GM19438 (cell line): ENCODE results near the gene GPR132.
"Not testable (repeated sequence)": the region's sequence is repeated elsewhere in the genome, so short reads cannot be mapped to it uniquely, and the experiment has no call there.

Source experiments
- ATAC-seq: cut with Tn5 transposase; IDR thresholded peaks from one replicate; pipeline ENCODE4 v1.9.1; 2021; ENCODE audit warnings: low read depth; ENCODE audit not compliant: unreplicated experiment

Gene GPR132

GRCh38 chr14:105065280-105066228 lies at the start of gene GPR132:
Gene GPR132, minus strand, starts transcription at chr14:105065430. Its CDS starts 10,010 bp downstream, at chr14:105055420.
- peak; percentile 34 for ATAC-seq

- not testable (repeated sequence) for ATAC-seq
These were observed 44.0 kb upstream of the GPR132 start for GRCh38 chr14:105109243-105109642.

- ATAC-seq = no peak
These were observed 43.3 kb upstream of the GPR132 start for GRCh38 chr14:105108516-105108864.

- ATAC-seq = no peak
These were observed 42.7 kb upstream of the GPR132 start for GRCh38 chr14:105107781-105108515.

- ATAC-seq = no peak
These were observed 42.1 kb upstream of the GPR132 start for GRCh38 chr14:105107351-105107750.

- no peak for ATAC-seq
These were observed 39.9 kb upstream of the GPR132 start for GRCh38 chr14:105105158-105105557.

- ATAC-seq = no peak
These were observed 37.7 kb upstream of the GPR132 start for GRCh38 chr14:105102893-105103292.

- no peak for ATAC-seq
These were observed 37.2 kb upstream of the GPR132 start for GRCh38 chr14:105102361-105102870.

- ATAC-seq = no peak
These were observed 35.7 kb upstream of the GPR132 start for GRCh38 chr14:105100910-105101309.

- no peak for ATAC-seq
These were observed 34.5 kb upstream of the GPR132 start for GRCh38 chr14:105099778-105100177.

- no peak for ATAC-seq
These were observed 33.1 kb upstream of the GPR132 start for GRCh38 chr14:105098316-105098715.

GRCh38 chr14:105097794-105098127 lies 32.5 kb upstream of the GPR132 start:
- no peak for ATAC-seq

GRCh38 chr14:105096206-105096875 lies 31.1 kb upstream of the GPR132 start:
- no peak for ATAC-seq

GRCh38 chr14:105095236-105095805 lies 30.1 kb upstream of the GPR132 start:
- ATAC-seq = no peak

GRCh38 chr14:105094193-105094907 lies 29.1 kb upstream of the GPR132 start:
- ATAC-seq = no peak

- no peak for ATAC-seq
These were observed 28.4 kb upstream of the GPR132 start for GRCh38 chr14:105093431-105094192.

GRCh38 chr14:105093038-105093430 lies 27.8 kb upstream of the GPR132 start:
- ATAC-seq = no peak

- no peak for ATAC-seq
These were observed 27.2 kb upstream of the GPR132 start for GRCh38 chr14:105092171-105093037.
